A172 (cell line): ENCODE results near the gene PMPCA. TPM values are rescaled to one million over a fixed set of nuclear protein-coding genes. Genes with fewer than 3 reads are reported as not detected.

Experiments used
- DNase-seq: peaks from one replicate; pipeline ENCODE4 v3.0.0-alpha.2; 2015; ENCODE audit warnings: low spot score
- total RNA-seq: library from RNA; depleted of rRNA; stranded (reverse); fragments of >200 nt; shearing (Covaris generic); gene quantifications from 2 replicates; pipeline ENCODE4 v1.2.3, GENCODE V29; 2014; rRNA removed

Gene PMPCA
- total RNA-seq, 1 experiment from 2014 or later: 135 TPM

GRCh38 chr9:136456258-136456657 lies 45.8 kb downstream of the PMPCA start:
- no peak for DNase-seq

DNA sequence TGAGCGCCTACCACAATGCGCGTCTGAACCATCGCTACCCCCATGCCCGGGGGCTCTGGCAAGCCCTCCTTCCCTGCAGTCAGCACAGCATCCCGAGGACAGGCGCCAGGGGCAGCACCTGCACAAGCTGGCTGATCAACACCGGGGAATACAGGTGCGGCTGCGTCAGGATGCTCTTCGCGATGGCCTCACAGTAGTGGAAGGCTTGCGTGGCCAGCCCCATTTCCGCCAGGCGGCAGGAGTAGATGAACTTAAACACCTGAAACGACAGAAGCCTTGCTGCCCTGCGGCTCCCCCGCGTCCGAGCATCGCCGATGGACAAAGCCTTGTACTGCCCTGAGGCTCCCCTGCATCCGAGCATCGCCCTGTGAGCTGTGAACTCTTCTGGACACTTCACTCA lies 46.9 kb downstream of the PMPCA start:
- no peak for DNase-seq

DNA sequence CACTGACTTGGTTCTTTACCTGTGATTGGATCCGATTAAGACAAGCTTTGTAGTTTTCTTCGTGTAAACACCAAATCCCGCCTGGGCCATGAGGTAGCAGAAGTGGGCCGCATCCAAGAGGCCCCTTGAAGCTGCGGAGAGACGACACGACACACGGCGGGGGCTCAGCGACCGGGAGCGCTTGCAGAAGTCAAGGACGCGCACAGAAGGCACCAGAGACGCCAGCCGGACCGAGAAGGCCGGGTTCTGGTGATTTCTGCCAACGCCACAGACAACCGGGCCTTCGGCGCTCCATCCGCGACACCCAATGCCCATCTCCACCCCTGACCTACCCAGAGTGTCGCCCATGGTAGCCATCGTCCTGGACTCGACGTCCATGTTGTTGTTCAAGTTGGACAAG lies 49.0 kb downstream of the PMPCA start:
- DNase-seq: no peak

DNA sequence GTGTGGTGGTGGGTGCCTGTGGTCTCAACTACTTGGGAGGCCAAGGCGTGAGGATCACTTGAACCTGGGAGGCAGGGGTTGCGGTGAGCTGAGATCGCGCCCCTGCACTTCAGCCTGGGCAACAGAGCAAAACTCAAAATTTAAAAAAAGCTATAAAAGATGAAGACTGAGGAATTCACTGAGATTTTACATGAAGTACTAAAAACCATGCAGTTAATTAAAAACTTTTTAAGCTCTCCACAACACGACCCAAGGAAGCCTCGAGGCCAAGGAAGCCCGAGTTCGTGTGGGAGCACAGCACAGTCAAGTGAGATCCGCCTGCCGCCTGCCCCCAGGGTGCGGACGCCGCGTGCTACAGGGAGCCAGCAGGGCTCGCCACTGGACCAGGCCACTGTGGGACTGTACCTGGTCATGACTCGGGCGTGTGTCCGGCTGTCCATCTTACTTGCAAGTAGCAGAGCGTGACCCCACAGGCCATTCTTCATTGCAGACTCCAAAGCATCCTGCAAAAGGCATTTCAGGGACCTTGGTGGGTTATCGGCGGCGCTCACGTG lies 50.4 kb downstream of the PMPCA start:
- no peak for DNase-seq

- DNase-seq: no peak
These were observed 52.2 kb downstream of the PMPCA start for GRCh38 chr9:136462664-136463063.

DNA sequence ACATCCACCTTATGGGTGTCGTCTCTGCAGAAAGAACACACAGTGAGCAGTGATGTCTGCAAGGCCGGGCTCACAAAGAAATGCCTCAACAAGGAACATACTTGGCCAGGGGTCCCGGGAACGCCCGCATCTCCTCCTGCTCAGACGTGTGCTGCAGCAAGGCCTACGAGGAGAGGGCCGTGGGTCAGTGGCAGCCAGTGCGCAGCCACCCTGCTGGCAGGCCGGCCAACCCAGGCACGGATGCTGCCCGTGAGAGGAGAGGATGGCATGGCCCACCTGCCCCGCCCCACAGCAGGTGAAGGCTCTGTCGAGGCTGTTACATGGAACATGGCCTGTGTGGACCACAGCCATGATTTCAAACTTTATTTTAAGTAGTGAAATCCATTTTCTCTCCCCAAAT lies 53.1 kb downstream of the PMPCA start:
- DNase-seq: no peak

GRCh38 chr9:136464241-136464640 lies 53.8 kb downstream of the PMPCA start:
- no peak for DNase-seq

DNA sequence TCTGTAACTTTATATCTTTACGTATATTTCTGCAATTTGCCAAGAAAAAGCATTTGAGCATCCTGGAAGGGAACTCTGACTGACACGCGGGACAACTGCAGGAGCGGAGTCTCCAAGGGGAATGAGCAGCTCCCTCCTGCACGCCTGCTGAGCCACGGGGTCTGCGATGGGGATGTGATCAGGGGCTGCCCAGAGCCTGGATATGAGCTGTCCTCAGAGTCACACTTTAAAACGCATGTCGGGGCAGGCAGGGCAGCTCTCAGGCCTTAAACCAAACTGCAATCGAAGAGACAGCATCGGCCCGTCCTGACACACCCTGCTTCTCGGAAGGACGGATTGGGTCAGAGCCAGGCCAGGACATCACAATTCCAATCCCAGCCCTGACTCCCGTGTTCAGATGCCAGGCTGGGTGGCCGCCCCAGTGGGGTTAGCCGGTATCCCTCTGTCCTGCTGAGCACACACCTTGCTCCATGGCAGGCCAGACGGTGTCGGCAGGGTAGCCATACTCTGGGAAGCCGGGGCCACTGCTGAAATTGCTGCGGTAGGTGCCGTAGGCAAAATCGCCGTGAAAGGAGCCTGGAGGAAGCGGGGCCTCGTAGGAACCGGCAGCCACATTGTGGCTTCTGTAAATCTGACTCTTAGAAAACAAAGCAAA lies 55.2 kb downstream of the PMPCA start:
- DNase-seq: no peak

DNA sequence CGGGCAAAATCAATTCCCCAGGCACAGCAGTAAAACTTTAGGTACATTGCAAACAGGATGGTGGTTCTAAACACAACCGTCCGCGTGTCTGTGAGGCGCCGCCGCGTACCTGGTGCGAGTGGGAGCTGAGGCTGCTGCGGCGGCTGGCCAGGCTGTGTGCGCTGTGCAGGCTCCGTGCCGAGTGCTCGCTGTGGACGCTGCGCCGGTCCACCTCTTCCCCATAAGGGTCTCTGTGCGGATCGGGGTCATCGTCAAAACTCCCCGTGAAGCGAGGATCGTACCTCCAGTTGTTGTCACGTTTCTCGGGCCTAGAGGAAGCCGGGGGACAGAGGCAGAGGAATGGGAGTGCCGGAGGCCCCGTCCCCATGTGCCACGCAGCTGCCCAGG lies 55.7 kb downstream of the PMPCA start:
- DNase-seq: no peak

DNA sequence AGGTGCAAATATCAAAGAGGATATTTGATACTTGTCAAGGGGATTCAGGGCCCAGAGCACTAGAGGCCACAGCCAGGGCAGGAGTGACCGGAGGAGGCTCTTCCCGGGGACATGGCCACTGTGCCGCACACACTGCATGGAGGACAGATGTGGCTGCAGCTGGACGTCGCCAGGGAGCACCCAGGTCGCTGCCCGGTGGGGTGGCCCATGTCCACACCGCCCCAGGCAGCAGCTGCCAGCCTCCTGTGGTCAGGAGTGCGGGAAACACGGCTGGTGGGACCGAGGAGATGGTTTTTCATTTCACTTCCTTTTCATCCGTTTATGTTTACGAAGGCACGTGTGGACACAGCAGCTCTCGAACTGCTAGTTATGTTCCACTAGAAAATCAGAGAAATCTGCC lies 57.3 kb downstream of the PMPCA start:
- no peak for DNase-seq

- no peak for DNase-seq
These were observed 59.9 kb downstream of the PMPCA start for GRCh38 chr9:136470356-136470755.

GRCh38 chr9:136470792-136471469 lies 60.5 kb downstream of the PMPCA start:
- DNase-seq: no peak

- no peak for DNase-seq
These were observed 61.5 kb downstream of the PMPCA start for GRCh38 chr9:136471802-136472487.

- DNase-seq: no peak
These were observed 62.3 kb downstream of the PMPCA start for GRCh38 chr9:136472640-136473353.

DNA sequence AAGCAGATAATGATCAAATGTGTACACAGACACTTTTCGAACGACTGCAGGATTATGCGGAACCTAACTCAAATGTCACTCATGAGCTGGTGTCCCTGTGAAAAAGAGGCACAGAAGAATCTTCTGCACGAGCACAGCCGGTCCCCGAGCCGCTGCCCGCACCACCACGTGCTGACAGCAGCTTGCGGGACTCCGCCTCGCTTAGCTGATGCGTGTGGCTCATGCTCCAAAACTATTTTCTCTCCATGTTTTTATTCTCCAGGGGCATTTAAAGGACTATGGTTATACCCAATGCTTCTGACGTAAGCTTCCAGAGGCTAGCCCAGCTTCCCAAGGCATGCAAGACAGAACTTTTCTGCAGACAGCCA lies 62.9 kb downstream of the PMPCA start:
- DNase-seq: no peak

Other genes starting within 250 kb of the PMPCA start
- not detected in 2 replicates for gene LHX3, start 205.5 kb upstream of the PMPCA start, total RNA-seq
- gene QSOX2, start 164.8 kb upstream of the PMPCA start, total RNA-seq: 33.9 and 39.7 TPM in 2 replicates
- gene CCDC187, start 106.6 kb upstream of the PMPCA start, total RNA-seq: 0.05 and 0.07 TPM in 2 replicates
- gene GPSM1, start 83.1 kb upstream of the PMPCA start, total RNA-seq: 92.9 and 101 TPM in 2 replicates
- 40.1 and 84.2 TPM in 2 replicates for gene DNLZ, start 46.9 kb upstream of the PMPCA start, total RNA-seq
- gene CARD9, start 37.0 kb upstream of the PMPCA start, total RNA-seq: 0.95 and 1.1 TPM in 2 replicates
- gene SNAPC4, start 10.5 kb upstream of the PMPCA start, total RNA-seq: 16.9 and 23.8 TPM in 2 replicates
- 99.2 and 148 TPM in 2 replicates for gene ENTR1, start within 50 bp of the PMPCA start, total RNA-seq
- gene INPP5E, start 29.2 kb downstream of the PMPCA start, total RNA-seq: 16.6 and 17.6 TPM in 2 replicates
- 35.0 and 46.3 TPM in 2 replicates for gene SEC16A, start 72.4 kb downstream of the PMPCA start, total RNA-seq
- 22.2 and 23.3 TPM in 2 replicates for gene NOTCH1, start 135.4 kb downstream of the PMPCA start, total RNA-seq